DOHH2 (cell line): ENCODE measurements around the gene SH3BP5.
A peak's percentile ranks its signal among the peaks of the same experiment; 100 is the strongest.
"Not testable (repeated sequence)": the region's sequence is repeated elsewhere in the genome, so short reads cannot be mapped to it uniquely, and the experiment has no call there.

Experiments used
- H3F3A ChIP-seq: fragments of 200-600 bp; sonication (generic), shearing (Covaris generic); 2 replicates; pipeline ENCODE4 v1.6.0; 2016; ENCODE audit warnings: antibody characterized with exemption, mild to moderate bottlenecking; ENCODE audit not compliant: control insufficient read depth, insufficient read depth
- H3K27ac ChIP-seq: fragments of 200-600 bp; sonication (generic); 2 replicates; pipeline ENCODE4 v1.5.1; 2014; ENCODE audit warnings: low read depth, mild to moderate bottlenecking, low read length, moderate library complexity
- H3K27me3 ChIP-seq: fragments of 200-600 bp; sonication (generic); 2 replicates; pipeline ENCODE4 v1.6.1; 2014; ENCODE audit warnings: mild to moderate bottlenecking, low read length, mixed read lengths; ENCODE audit not compliant: control insufficient read depth
- H3K36me3 ChIP-seq: fragments of 200-600 bp; sonication (generic); 2 replicates; pipeline ENCODE4 v1.6.1; 2014; ENCODE audit warnings: mild to moderate bottlenecking, low read length, moderate library complexity, mixed read lengths; ENCODE audit not compliant: control insufficient read depth
- H3K4me1 ChIP-seq: fragments of 200-600 bp; sonication (generic); 2 replicates; pipeline ENCODE4 v1.6.1; 2014; ENCODE audit warnings: mild to moderate bottlenecking, low read length, mixed read lengths; ENCODE audit not compliant: control insufficient read depth
- H3K4me2 ChIP-seq: fragments of 200-600 bp; sonication (generic); 2 replicates; pipeline ENCODE4 v1.6.0; 2014; ENCODE audit warnings: mild to moderate bottlenecking, low read length, moderate library complexity
- H3K4me3 ChIP-seq: fragments of 200-600 bp; sonication (generic); 2 replicates; pipeline ENCODE4 v1.5.1; 2014; ENCODE audit warnings: mild to moderate bottlenecking, low read length, mixed read lengths
- H3K79me2 ChIP-seq: fragments of 200-600 bp; sonication (generic); 2 replicates; pipeline ENCODE4 v1.6.1; 2014; ENCODE audit warnings: mild to moderate bottlenecking, low read length, mixed read lengths; ENCODE audit not compliant: control insufficient read depth
- H3K9me2 ChIP-seq: fragments of 200-600 bp; sonication (generic); replicated peaks from 2 replicates; pipeline ENCODE4 v1.6.1; 2014; ENCODE audit warnings: mild to moderate bottlenecking, low read length, mixed read lengths; ENCODE audit not compliant: control insufficient read depth
- H3K9me3 ChIP-seq: fragments of 200-600 bp; sonication (generic); 2 replicates; pipeline ENCODE4 v1.6.1; 2014; ENCODE audit warnings: antibody characterized with exemption, low read length, mixed read lengths; ENCODE audit not compliant: control insufficient read depth, insufficient read depth
- H4K20me1 ChIP-seq: fragments of 200-600 bp; sonication (generic); 2 replicates; pipeline ENCODE4 v1.6.0; 2014; ENCODE audit warnings: low read depth, mild to moderate bottlenecking, antibody characterized with exemption, low read length, moderate library complexity; ENCODE audit not compliant: control insufficient read depth, insufficient read depth
- EZH2phosphoT487 ChIP-seq: fragments of 200-600 bp; sonication (generic); IDR thresholded peaks from 2 replicates; pipeline ENCODE4 v1.6.1; 2017; ENCODE audit warnings: borderline replicate concordance, mild to moderate bottlenecking, antibody characterized with exemption, low read length, moderate library complexity, mixed read lengths
- TF ChIP-seq, protein P1 (sequence below): fragments of 200-600 bp; sonication (generic); IDR thresholded peaks from one replicate; pipeline ENCODE4 v1.5.1; 2014; ENCODE audit warnings: antibody characterized with exemption, mild to moderate bottlenecking, low read depth, low read length; ENCODE audit not compliant: poor library complexity, severe bottlenecking

SH3BP5 gene

DNA sequence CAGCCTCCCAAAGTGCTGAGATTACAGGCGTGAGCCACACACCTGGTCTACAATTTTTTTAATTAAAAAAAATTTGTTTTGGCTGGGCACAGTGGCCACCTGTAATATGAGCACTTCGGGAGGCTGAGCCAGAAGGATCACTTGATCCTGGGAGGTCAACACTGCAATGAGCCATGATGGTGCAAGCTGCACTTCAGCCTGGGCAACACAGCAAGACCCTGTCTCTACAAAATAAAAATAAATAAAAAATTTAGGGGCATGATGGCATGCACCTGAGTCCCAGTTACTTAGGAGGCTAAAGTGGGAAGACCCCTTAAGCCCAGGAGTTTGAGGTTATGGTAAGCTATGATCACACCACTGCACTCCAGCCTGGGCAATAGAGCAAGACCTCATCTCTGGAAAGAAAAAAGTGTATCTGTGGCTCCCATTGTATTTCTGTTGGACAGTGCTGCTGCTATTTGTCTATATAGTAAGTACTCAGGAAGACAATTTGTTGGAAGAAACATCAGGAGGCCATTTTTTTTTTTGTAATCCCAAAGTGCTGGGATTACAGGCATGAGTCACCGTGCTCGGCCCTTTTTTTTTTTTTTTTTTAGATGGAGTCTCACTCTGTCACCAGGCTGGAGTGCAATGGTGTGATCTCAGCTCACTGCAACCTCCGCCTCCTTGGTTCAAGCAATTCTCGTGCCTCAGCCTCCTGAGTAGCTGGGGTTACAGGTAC lies 27.5 kb upstream of the SH3BP5 start:
- Histone ChIP-seq H3K36me3 (no peaks in the 10 kb centered on the region), H3F3A (peaks cover 22% of the 10 kb centered on the region), H3K79me2 (no peaks in the 10 kb centered on the region), H3K9me2 (no peaks in the 10 kb centered on the region), H3K9me3 (no peaks in the 10 kb centered on the region), H3K4me1 (peaks cover 62% of the 10 kb centered on the region), H3K27me3 (no peaks in the 10 kb centered on the region), H4K20me1 (no peaks in the 10 kb centered on the region), H3K27ac (peak overlapping the region; percentile 94), H3K4me2 (no peak overlapping the region), H3K4me3 (no peak overlapping the region)
- no peak for TF ChIP-seq EZH2phosphoT487
- TF ChIP-seq, protein P1, sequence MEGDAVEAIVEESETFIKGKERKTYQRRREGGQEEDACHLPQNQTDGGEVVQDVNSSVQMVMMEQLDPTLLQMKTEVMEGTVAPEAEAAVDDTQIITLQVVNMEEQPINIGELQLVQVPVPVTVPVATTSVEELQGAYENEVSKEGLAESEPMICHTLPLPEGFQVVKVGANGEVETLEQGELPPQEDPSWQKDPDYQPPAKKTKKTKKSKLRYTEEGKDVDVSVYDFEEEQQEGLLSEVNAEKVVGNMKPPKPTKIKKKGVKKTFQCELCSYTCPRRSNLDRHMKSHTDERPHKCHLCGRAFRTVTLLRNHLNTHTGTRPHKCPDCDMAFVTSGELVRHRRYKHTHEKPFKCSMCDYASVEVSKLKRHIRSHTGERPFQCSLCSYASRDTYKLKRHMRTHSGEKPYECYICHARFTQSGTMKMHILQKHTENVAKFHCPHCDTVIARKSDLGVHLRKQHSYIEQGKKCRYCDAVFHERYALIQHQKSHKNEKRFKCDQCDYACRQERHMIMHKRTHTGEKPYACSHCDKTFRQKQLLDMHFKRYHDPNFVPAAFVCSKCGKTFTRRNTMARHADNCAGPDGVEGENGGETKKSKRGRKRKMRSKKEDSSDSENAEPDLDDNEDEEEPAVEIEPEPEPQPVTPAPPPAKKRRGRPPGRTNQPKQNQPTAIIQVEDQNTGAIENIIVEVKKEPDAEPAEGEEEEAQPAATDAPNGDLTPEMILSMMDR, result no peak

DNA sequence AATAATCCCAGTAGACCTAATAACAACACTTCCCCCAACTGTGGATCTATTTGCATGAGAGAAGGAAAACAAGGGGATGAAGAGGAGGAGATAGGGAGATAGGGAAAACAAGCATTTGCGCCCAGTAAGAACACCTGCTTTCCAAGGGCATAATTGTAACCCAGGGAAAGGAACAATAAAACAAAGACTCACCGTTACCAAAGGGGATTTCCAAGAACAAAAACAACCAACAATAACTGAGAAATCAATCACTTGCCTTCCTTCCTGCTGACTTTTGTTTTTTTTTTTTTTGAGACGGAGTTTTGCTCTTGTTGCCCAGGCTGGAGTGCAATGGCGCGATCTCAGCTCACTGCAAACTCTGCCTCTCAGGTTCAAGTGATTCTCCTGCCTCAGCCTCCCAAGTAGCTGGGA lies 24.3 kb upstream of the SH3BP5 start:
- H3K79me2 ChIP-seq, H3K4me3 ChIP-seq, H4K20me1 ChIP-seq, H3K9me3 ChIP-seq, H3K9me2 ChIP-seq, H3K27ac ChIP-seq, H3K27me3 ChIP-seq, H3F3A ChIP-seq, H3K36me3 ChIP-seq: not testable (repeated sequence)
- peak overlapping the region; percentile 10; the same call in 1 of the 2 replicates for H3K4me2 ChIP-seq
- peaks cover 47% of the 10 kb centered on the region for H3K4me1 ChIP-seq

DNA sequence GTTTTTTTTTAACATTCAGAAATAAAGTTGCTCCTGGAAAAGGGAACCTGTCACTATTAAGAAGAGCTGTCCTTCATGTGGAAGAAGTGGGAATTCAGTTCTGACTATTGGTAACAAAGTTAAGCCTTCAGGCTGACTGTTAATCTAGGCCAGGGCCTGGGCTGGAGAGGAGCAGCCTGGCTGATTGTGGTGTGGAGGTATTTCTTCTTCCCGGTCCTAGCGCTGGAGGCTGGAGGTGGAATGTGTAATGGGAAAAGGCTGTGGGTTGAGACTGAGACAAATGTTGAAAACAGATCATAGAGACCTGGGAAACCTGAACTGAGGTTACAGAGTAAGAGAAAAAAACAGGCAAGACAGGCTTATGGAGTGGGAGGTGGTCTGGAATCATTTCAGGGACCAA lies 23.8 kb upstream of the SH3BP5 start:
- TF ChIP-seq, protein P1, result no peak
- no peak for TF ChIP-seq EZH2phosphoT487
- H3K9me2 ChIP-seq, result no peaks in the 10 kb centered on the region
- no peaks in the 10 kb centered on the region for H4K20me1 ChIP-seq
- peaks cover 3% of the 10 kb centered on the region for H3F3A ChIP-seq
- no peaks in the 10 kb centered on the region; the same call in 1 of the 2 replicates for H3K9me3 ChIP-seq
- no peaks in the 10 kb centered on the region for H3K36me3 ChIP-seq
- H3K4me2 ChIP-seq, result peak overlapping the region; percentile 10; the same call in 1 of the 2 replicates
- H3K79me2 ChIP-seq, result no peaks in the 10 kb centered on the region
- peaks cover 42% of the 10 kb centered on the region for H3K4me1 ChIP-seq
- H3K27me3 ChIP-seq, result no peaks in the 10 kb centered on the region
- no peak overlapping the region for H3K4me3 ChIP-seq
- H3K27ac ChIP-seq, result no peak overlapping the region

DNA sequence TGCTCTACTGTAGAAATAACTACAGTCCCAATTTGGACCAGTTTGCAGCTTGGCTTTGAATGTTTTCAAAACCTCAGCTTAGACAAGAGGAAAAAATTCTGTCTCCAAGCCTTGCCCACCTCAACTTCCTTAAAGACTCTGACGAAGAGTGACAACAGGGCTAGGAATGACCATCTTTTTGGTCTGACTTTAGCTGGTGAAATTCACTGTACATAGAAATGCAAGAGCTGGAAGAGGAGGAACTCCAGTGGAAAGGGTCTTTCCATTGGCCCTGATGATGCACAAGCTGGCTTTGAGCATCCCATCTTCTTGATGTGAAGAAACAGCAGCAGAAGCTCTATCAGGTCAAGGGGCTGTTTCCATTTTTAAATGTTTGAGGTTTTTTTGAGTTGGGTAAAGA lies 22.7 kb upstream of the SH3BP5 start:
- no peak overlapping the region for H3K27ac ChIP-seq
- H3K79me2 ChIP-seq, result no peaks in the 10 kb centered on the region
- peaks cover 32% of the 10 kb centered on the region for H3K4me1 ChIP-seq
- H3K9me3 ChIP-seq, result no peaks in the 10 kb centered on the region; the same call in 1 of the 2 replicates
- no peak overlapping the region for H3K4me3 ChIP-seq
- TF ChIP-seq, protein P1, result no peak
- no peak for TF ChIP-seq EZH2phosphoT487
- H3K4me2 ChIP-seq, result no peak overlapping the region
- H3F3A ChIP-seq, result no peaks in the 10 kb centered on the region
- no peaks in the 10 kb centered on the region for H4K20me1 ChIP-seq
- H3K36me3 ChIP-seq, result no peaks in the 10 kb centered on the region
- H3K27me3 ChIP-seq, result no peaks in the 10 kb centered on the region
- no peaks in the 10 kb centered on the region for H3K9me2 ChIP-seq
